HepG2 (cell line): Measurements from ENCODE around the gene NHSL1. TPM values are rescaled to one million over a fixed set of nuclear protein-coding genes. Genes with fewer than 3 reads are reported as not detected.

ENCODE experiments used
- ATAC-seq: fragments of 200-7000 bp; cut with Tn5 transposase; 3 replicates; pipeline ENCODE4 v1.9.1; 2020; ENCODE audit warnings: mild to moderate bottlenecking, moderate library complexity
- BruUV-seq: library from RNA; stranded (reverse); fragments of 400-500 nt; replicated peaks from 2 replicates; lab custom pipeline; 2021; lab: Mats Ljungman, UMichigan
- CTCF ChIA-PET: fragments of 300-600 bp; formaldehyde crosslinking; extraction: SDS; loops from one replicate; lab custom pipeline; 2021; ENCODE audit warnings: low total read pairs, inconsistent platforms, low intra/inter-chr PET ratio; lab: Yijun Ruan, JAX
- POLR2A ChIA-PET: fragments of 350-600 bp; sonication (Branson Sonifier 250); formaldehyde crosslinking; loops from one replicate; lab custom pipeline; 2020; ENCODE audit warnings: antibody characterized with exemption, inconsistent platforms; lab: Yijun Ruan, JAX
- DNase-seq: peaks from one replicate; pipeline ENCODE4 v3.0.0-alpha.2; 2015; ENCODE audit warnings: low spot score
- FAIRE-seq: peaks from 3 replicates; lab custom pipeline; 2011; peaks lifted over from hg19 to GRCh38; lab: Jason Lieb, UNC
- H2AFZ ChIP-seq: one replicate; pipeline ENCODE4 v1.6.1; 2011; ENCODE audit warnings: low read length, inconsistent platforms
- H3K27ac ChIP-seq: fragments of 300-600 bp; 3 replicates; pipeline ENCODE4 v1.8.0; 2011; ENCODE audit warnings: mixed run types, mild to moderate bottlenecking, mixed read lengths, low read length, inconsistent platforms; ENCODE audit not compliant: insufficient read depth; ENCODE audit errors: extremely low read length
- H3K27me3 ChIP-seq, 2 experiments: fragments of 200-600 bp in 1 of 2; 2 replicates in 1 of 2; 3 replicates in 1 of 2; pipeline versions ENCODE4 v1.6.0 to v1.8.0; 2011; ENCODE audit warnings: low read length in 2 of 2, mild to moderate bottlenecking in 2 of 2, moderate library complexity in 2 of 2, inconsistent platforms in 1 of 2; ENCODE audit not compliant: insufficient read depth in 2 of 2, control insufficient read depth in 1 of 2
- H3K36me3 ChIP-seq, 2 experiments: fragments of 200-600 bp in 1 of 2; replicated peaks in 1 of 2; 2 replicates in 1 of 2; 3 replicates in 1 of 2; pipeline versions ENCODE4 v1.5.1 to v1.8.0; 2011; ENCODE audit warnings: low read length in 2 of 2, inconsistent platforms in 1 of 2; ENCODE audit not compliant: insufficient read depth in 2 of 2, control insufficient read depth in 1 of 2
- H3K4me1 ChIP-seq: 2 replicates; pipeline ENCODE4 v1.5.1; 2012; ENCODE audit warnings: low read length, inconsistent platforms; ENCODE audit not compliant: insufficient read depth
- H3K4me2 ChIP-seq: 2 replicates; pipeline ENCODE4 v1.6.0; 2011; ENCODE audit warnings: low read depth, low read length, inconsistent platforms
- H3K4me3 ChIP-seq, 3 experiments: fragments of 200-600 bp in 1 of 3; sonication (generic), shearing (Covaris generic) in 1 of 3; replicated peaks in 1 of 3; 2 replicates each; pipeline ENCODE4 v1.5.1; 2011 to 2016; ENCODE audit warnings: low read length in 3 of 3, inconsistent platforms in 2 of 3, low read depth in 2 of 3, mild to moderate bottlenecking in 2 of 3, control low read depth in 1 of 3, mixed read lengths in 1 of 3; ENCODE audit not compliant: insufficient read depth in 1 of 3
- H3K79me2 ChIP-seq: one replicate; pipeline ENCODE4 v1.6.1; 2011; ENCODE audit warnings: low read length, inconsistent platforms; ENCODE audit not compliant: insufficient read depth
- H3K9ac ChIP-seq: 2 replicates; pipeline ENCODE4 v1.6.0; 2011; ENCODE audit warnings: mild to moderate bottlenecking, low read depth, low read length, inconsistent platforms; ENCODE audit not compliant: insufficient read depth
- H3K9me3 ChIP-seq: 2 replicates; pipeline ENCODE4 v1.5.1; 2012; ENCODE audit warnings: mild to moderate bottlenecking, low read length
- H4K20me1 ChIP-seq: 2 replicates; pipeline ENCODE4 v1.6.0; 2011; ENCODE audit warnings: inconsistent platforms, mild to moderate bottlenecking, low read length, moderate library complexity; ENCODE audit not compliant: insufficient read depth
- DRAP1 ChIP-seq: IDR thresholded peaks from 2 replicates; pipeline ENCODE4 v1.6.1; 2016; ENCODE audit warnings: missing genetic modification reagents, missing compliant biosample characterization
- ETV6 ChIP-seq: sonication (generic); formaldehyde crosslinking; conservative IDR thresholded peaks from 2 replicates; pipeline ENCODE4 v1.4.0; 2020; ENCODE audit warnings: missing genetic modification reagents
- FUBP1 ChIP-seq: sonication (generic); formaldehyde crosslinking; IDR thresholded peaks from 2 replicates; pipeline ENCODE4 v1.5.1; 2020; ENCODE audit warnings: missing genetic modification reagents, mild to moderate bottlenecking, borderline replicate concordance
- HMGXB3 ChIP-seq: sonication (generic); formaldehyde crosslinking; IDR thresholded peaks from 2 replicates; pipeline ENCODE4 v1.4.0; 2020; ENCODE audit warnings: missing genetic modification reagents, borderline replicate concordance
- NFIC ChIP-seq: IDR thresholded peaks from 2 replicates; pipeline ENCODE4 v1.6.1; 2012; ENCODE audit warnings: mild to moderate bottlenecking, low read length, inconsistent platforms
- SIX4 ChIP-seq: sonication (generic); formaldehyde crosslinking; IDR thresholded peaks from 2 replicates; pipeline ENCODE4 v1.4.0; 2020; ENCODE audit warnings: missing genetic modification reagents
- ZNF33A ChIP-seq: sonication (generic); formaldehyde crosslinking; IDR thresholded peaks from 2 replicates; pipeline ENCODE4 v1.5.1; 2020; ENCODE audit warnings: missing genetic modification reagents, mild to moderate bottlenecking, moderate library complexity, borderline replicate concordance
- ZNF44 ChIP-seq: sonication (generic); formaldehyde crosslinking; IDR thresholded peaks from 2 replicates; pipeline ENCODE4 v1.5.1; 2020; ENCODE audit warnings: mild to moderate bottlenecking, missing genetic modification reagents
- ZNF644 ChIP-seq: IDR thresholded peaks from 2 replicates; pipeline ENCODE4 v1.6.1; 2016; ENCODE audit warnings: low read depth
- ZNF781 ChIP-seq: sonication (generic); formaldehyde crosslinking; IDR thresholded peaks from 2 replicates; pipeline ENCODE4 v1.5.1; 2020; ENCODE audit warnings: borderline replicate concordance, mild to moderate bottlenecking, missing genetic modification reagents; ENCODE audit errors: not compliant biosample characterization
- ZNF800 ChIP-seq: sonication (generic); formaldehyde crosslinking; IDR thresholded peaks from 2 replicates; pipeline ENCODE4 v1.4.0; 2020; ENCODE audit warnings: missing genetic modification reagents
- ZNF816 ChIP-seq: sonication (generic); formaldehyde crosslinking; IDR thresholded peaks from 2 replicates; pipeline ENCODE4 v1.8.0; 2022; ENCODE audit warnings: missing genetic modification reagents, mild to moderate bottlenecking, borderline replicate concordance
- WGBS: methylation state at CpG from one replicate; pipeline ENCODE4 v1.1.6; 2017; ENCODE audit warnings: low lambda C conversion rate; 5-methylcytosine and 5-hydroxymethylcytosine counted together
- in situ Hi-C: cut with HindIII; loops from 2 replicates; pipeline ENCODE4 v1.10.0; 2017; ENCODE audit warnings: low pct_unique_long_range_greater_than_20kb; ENCODE audit not compliant: extremely low pct_ligation_motif_present
- intact Hi-C: fragments of 100-400 bp; cut with micrococcal nuclease; formaldehyde crosslinking; loops from one replicate; pipeline ENCODE4 v1.10.0; 2022; ENCODE audit not compliant: unreplicated experiment
- polyA plus RNA-seq, 8 experiments: library from polyadenylated mRNA; depleted of rRNA in 3 of 8; stranded (reverse) in 7 of 8; unstranded in 1 of 8; fragments of >200 nt; fragmentation: Illumina TruSeq in 4 of 8; extraction: Trizol in 4 of 8; gene quantifications; 2 replicates each; pipeline versions ENCODE4 v1.2.1 to v1.2.3, GENCODE V29; 2011 to 2016; ENCODE audit warnings: low read depth in 4 of 8, missing spikeins in 1 of 8, mixed read lengths in 1 of 8; ENCODE audit not compliant: insufficient read depth in 1 of 8
- total RNA-seq, 5 experiments: library from RNA; depleted of rRNA; stranded (reverse); fragments of >200 nt; fragmentation: Illumina TruSeq; extraction: Trizol; gene quantifications; 2 replicates each; pipeline ENCODE4 v1.2.3, GENCODE V29; 2016; ENCODE audit warnings: low read depth in 1 of 5

NHSL1 gene
- total and polyA plus RNA-seq, 2 of the 13 experiments (the other 11 are each of a cell fraction or from before 2014, with no cell fraction given), result 24.9 to 53.6 TPM

GRCh38 chr6:138374815-138375214, 124.5 kb downstream of the NHSL1 start:
- FAIRE-seq, result no peak
- intact Hi-C loops, result no loop called here

More at GRCh38 chr6:138374815-138375214, 124.5 kb downstream of the NHSL1 start:
- Histone ChIP-seq H3K4me3 (no peak overlapping the region), H3K4me1 (peaks cover 12% of the 10 kb centered on the region), H3K9ac (no peak overlapping the region), H3K36me3 (no peaks in the 10 kb centered on the region), H2AFZ (no peak overlapping the region), H3K4me2 (no peak overlapping the region), H4K20me1 (no peaks in the 10 kb centered on the region), H3K27me3 (no peaks in the 10 kb centered on the region), H3K79me2 (no peaks in the 10 kb centered on the region), H3K9me3 (no peaks in the 10 kb centered on the region), H3K27ac (no peak overlapping the region)
- TF ChIP-seq ZNF800 (no peak), HMGXB3 (CRISPR knock-in tag) (no peak), ETV6 (CRISPR knock-in tag) (no peak), SIX4 (no peak), ZNF33A (CRISPR knock-in tag) (no peak), DRAP1 (CRISPR knock-in tag) (no peak), ZNF44 (CRISPR knock-in tag) (no peak), FUBP1 (no peak), ZNF816 (CRISPR knock-in tag) (no peak), NFIC (no peak), ZNF644 (CRISPR knock-in tag) (no peak), ZNF781 (CRISPR knock-in tag) (no peak)
- DNase-seq (no peak), ATAC-seq (peak; percentile 36; the same call in 2 of the 3 replicates)
- ChIA-PET CTCF (no interaction called here), POLR2A (no interaction called here)
- in situ Hi-C loops, result no loop called here
- BruUV-seq, result no TSS peak
- WGBS, result 41% methylated on average over 2 of the region's 2 CpGs
